ENCODE data around the gene ITSN2.

Gene ITSN2

GRCh38 chr2:24269265-24269664, 91.1 kb downstream of the ITSN2 start:
- DNase-seq (ENCODE audit: low read depth): no peak

- no peak for DNase-seq (ENCODE audit: low read depth)
These were observed 95.1 kb downstream of the ITSN2 start for GRCh38 chr2:24265212-24265611.

DNA sequence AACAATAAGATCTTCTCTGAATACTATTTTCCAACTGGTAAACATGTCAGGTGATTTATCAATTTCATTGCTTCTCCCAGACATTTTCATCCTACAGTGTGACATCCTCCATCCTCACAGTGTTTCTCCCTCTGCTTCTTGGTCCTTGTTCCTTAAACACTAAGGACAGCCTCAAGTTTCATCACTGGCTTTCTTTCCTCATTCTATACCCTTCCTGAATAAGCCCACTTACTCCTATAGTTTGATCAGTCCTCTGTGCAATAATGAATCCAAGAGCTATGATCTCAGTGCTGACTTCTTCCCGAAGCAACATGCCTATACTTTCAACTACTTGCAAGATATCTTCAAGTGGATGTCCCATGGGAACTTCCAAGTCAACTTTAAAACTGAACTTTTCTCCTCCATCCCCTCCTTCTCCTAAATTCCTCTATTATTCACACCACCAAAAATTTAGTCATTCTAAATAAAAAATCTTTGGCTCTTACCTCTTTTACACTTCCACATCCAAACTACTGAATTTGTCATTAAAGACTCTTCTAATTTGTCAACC, 97.8 kb downstream of the ITSN2 start:
- no peak for DNase-seq (ENCODE audit: low read depth)

DNA sequence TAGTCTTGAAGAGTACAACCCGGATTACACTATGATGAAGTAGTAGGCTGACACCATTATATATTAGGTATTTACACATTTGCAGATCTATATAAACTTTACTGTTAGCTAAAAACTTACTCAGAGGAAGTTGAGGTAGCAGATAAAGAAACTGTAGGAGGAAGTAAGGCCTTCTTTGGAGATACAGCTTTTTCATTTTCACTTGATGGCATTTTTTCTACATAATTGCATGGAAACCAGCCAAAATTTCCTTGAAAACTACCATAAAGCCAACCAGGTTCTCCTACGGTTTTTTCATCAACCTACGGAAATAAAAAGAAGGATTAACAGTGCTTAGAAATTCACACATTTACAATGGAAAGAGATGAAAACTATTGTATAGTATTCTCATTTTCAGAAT, 98.9 kb downstream of the ITSN2 start:
- DNase-seq (ENCODE audit: low read depth): no peak

- no peak for DNase-seq (ENCODE audit: low read depth)
These were observed 101.0 kb downstream of the ITSN2 start for GRCh38 chr2:24259316-24259715.

GRCh38 chr2:24258718-24259117, 101.6 kb downstream of the ITSN2 start:
- no peak for DNase-seq (ENCODE audit: low read depth)

- DNase-seq (ENCODE audit: low read depth): no peak
These were observed 106.9 kb downstream of the ITSN2 start for GRCh38 chr2:24253303-24253919.

- no peak for DNase-seq (ENCODE audit: low read depth)
These were observed 112.7 kb downstream of the ITSN2 start for GRCh38 chr2:24247592-24247991.

- no peak for DNase-seq (ENCODE audit: low read depth)
These were observed 113.2 kb downstream of the ITSN2 start for GRCh38 chr2:24247164-24247563.

GRCh38 chr2:24245986-24246776, 114.2 kb downstream of the ITSN2 start:
- no peak for DNase-seq (ENCODE audit: low read depth)

GRCh38 chr2:24241528-24241927, 118.8 kb downstream of the ITSN2 start:
- DNase-seq (ENCODE audit: low read depth): no peak

- DNase-seq (ENCODE audit: low read depth): no peak
These were observed 120.8 kb downstream of the ITSN2 start for GRCh38 chr2:24239553-24239952.

DNA sequence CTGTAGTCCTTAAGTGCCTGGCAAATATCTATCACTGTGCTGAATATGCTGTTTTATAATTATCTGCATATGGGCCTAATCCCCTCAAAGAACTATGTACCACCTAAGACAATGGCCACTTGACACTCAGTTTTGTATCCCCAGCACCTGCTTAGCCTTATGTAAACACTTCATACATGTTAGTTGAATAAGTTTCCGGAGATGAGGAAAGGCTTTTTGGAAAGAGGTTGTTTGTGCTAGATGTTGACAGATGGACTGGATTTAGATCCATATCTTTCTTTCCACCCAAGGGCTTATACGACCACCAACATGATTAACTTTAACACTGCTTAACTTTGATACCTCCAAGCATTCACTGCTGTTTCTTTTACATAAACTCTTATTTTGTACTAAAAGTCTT, 122.2 kb downstream of the ITSN2 start:
- DNase-seq (ENCODE audit: low read depth): no peak

GRCh38 chr2:24237313-24237712, 123.0 kb downstream of the ITSN2 start:
- no peak for DNase-seq (ENCODE audit: low read depth)

DNA sequence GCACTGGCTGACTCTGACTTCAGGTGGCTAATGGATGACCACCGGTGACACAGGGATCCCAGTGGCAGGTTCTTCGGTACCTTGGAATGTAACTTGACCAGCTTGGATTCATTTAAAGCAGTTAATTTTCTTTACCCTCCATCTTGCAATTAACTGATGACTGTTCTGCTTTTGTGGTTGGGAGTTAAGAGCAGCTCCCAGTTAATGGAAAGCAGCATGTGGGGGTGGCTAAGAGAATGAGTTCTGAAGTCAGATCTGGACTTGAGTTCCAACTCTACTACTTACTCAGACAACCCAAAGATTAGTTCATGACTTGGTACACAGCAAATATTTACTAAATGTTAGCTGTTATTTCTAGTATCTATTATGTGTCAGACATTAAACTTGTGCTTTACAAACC, 127.0 kb downstream of the ITSN2 start:
- DNase-seq (ENCODE audit: low read depth): no peak

GRCh38 chr2:24231461-24231881, 128.9 kb downstream of the ITSN2 start:
- no peak for DNase-seq (ENCODE audit: low read depth)

GRCh38 chr2:24228470-24228869, 131.9 kb downstream of the ITSN2 start:
- DNase-seq (ENCODE audit: low read depth): no peak

DNA sequence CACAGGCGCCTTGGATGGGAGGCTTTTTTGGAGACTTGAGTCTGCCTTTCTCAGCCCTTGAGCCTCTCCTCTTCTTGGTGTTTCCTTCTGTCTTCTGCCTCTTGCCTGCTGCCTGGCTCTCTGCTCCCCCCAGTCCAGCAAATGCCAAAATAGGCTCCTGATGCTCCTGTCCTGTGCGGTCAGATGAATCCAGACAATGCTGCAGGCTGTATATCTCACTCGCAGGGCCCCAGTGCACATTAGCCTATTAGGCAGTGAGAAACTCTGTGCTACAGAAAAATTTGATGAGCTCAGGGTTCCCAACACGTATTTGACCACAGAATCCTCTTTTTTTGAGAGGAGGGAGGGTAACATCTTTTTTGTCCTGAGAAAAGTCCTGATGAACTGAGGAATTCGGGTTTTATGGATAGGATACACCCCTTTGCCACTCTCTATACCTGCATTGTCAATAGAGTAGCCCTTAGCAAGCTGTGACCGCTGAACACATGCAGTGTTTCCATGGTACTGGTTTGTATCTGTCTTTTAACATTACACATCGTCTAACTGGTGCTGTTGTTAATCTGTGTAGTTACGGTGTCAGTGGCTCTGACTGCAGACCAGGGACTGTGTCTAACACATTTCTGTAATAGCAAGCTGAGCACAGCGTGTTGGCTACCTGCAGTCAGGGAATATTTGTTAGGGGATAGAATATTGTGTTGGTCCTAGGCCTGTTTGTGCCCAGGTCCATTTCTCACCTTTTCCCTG, 134.7 kb downstream of the ITSN2 start:
- no peak for DNase-seq (ENCODE audit: low read depth)

GRCh38 chr2:24222946-24223345, 137.4 kb downstream of the ITSN2 start:
- no peak for DNase-seq (ENCODE audit: low read depth)

DNA sequence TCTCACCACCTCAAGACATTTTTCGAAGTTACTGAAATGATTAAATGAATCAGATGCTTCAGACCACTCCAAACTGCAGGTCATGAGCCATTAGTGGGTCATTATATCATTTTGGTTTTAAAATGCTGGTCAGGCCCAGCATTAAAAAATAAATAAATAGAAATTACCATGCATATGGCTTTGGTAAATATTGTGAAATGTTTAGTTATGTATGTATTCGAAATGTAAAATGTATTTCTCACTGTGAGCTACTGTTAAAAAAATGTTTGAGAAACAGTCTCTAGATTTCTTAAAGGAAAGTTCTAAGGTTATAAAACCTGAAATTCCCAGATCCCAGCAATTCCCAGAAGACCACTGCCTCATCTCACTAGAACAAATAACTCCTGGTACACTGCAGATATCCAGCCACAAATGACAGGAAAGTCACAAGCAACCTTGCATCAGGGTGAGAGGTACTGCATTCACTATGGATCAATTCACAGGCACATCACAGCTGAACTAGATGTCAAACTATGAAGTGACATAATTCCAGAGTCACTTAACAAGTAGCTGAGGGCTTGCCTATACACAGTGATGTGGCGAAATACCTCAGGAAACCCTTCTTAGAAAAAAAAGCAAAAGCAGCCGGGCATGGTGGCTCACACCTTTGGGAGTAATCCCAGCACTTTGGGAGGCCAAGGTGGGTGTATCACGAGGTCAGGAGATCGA, 138.8 kb downstream of the ITSN2 start:
- DNase-seq (ENCODE audit: low read depth): no peak

- DNase-seq (ENCODE audit: low read depth): no peak
These were observed 139.6 kb downstream of the ITSN2 start for GRCh38 chr2:24220554-24221291.
